Hair follicle dermal papilla cell (primary cell): Measurements from ENCODE around the gene BMF. TPM values are rescaled to one million over a fixed set of nuclear protein-coding genes. Genes with fewer than 3 reads are reported as not detected.

Source experiments
- total RNA-seq: library from RNA; depleted of rRNA; stranded (reverse); fragments of >200 nt; gene quantifications from 2 replicates; pipeline ENCODE4 v1.2.3, GENCODE V29; 2012

Gene BMF, protein sequence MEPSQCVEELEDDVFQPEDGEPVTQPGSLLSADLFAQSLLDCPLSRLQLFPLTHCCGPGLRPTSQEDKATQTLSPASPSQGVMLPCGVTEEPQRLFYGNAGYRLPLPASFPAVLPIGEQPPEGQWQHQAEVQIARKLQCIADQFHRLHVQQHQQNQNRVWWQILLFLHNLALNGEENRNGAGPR
- 6.6 and 9.2 TPM in 2 replicates for total RNA-seq

DNA sequence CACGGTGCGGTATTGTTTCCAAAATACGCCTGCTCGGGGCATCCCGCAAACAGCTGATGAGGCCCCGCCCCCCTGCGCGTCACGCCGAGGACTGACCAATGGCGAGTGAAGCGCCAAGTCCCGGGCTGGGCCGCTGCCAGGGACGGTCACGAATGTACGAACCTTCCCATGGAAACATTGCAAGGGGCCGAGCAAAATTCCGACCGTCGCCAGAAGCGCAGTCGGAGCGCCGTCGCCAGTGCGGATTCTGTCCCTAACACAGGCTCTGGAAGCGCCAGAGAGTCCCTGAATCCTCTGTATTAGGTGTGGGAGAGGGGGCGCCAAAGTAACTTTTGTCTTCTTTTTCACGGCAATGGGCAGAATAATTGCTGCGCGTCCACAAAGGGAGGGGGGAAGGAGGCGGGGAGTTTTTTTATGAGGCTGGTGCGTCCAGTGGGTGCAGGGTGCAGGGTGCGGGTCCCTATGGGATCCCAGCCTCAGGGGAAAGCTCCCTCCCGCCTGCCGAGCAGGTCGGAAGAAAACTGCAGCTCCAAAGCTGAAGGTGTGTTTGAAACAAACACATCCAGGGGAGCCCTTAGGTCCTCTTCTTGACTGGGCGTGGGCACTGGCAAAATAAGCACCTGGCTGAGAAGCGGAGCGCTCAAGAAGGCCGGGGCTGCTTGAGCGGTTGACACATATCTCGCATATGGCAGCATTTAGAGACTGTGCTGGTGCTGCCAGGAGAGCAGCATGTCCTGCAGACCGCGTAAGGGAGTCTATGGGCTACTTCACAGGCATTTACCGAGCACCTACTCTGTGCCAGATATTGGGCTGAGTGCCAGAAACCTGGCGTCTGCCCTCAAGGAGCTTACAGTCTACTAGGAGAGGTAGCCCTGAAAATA, at the start of gene BMF:
BMF (minus strand) TSS at position 25 of the 881 bp plus-strand sequence. CDS start 2,793 bp downstream, outside the sequence.

DNA sequence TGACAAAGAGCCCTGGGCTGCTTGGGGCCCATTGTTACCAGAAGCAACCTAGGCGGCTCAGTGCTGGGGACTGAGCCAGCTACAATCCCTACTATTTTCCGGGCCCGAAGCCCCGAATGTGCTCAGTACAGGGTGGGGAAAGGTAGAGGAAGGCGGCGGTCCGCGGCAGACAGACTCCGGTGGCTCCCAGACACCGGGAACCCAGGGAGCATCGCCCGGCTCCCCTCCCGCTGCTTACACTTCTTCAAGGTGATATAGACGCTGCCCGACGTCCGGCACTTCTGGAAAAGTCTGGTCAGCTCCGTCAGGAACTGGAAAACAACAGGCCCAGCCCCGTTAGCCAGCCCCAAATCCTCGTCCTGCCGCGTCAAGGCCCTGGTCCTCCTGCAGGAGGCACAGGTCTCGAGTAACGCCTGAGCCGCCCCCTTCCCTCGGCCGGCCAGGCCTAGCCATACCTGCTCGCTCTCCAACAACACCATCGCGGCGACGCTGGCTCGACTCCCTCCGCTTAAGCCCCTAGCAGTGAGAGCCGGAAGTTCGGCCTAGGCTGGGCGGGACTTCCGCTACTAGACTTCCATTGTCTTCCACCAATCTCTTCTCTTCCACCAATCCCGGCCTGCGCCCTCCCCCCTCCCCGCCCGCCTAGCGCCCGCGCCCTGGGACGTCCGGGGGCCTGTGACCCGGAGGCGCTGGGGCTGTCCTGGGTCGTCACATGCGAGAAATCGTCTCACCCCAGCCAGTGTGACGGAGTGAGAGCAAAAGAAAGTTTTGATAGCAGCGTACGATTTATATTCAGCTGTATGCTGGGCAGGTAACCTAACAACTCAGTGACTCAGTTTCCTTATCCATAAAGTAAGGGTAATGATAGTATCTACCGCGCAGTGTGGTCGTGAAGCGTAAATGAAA, 69.8 kb downstream of the BMF start, which contains the start of gene SRP14:
SRP14 (minus strand) TSS at position 544 of the 906 bp plus-strand sequence; CDS start at position 479, 65 bp downstream.

Other genes starting within 250 kb of the BMF start
- gene GPR176, start 188.6 kb downstream of the BMF start, total RNA-seq = 291 and 326 TPM in 2 replicates
- gene EIF2AK4, start 174.8 kb downstream of the BMF start, total RNA-seq = 120 and 123 TPM in 2 replicates
- 82.8 and 118 TPM in 2 replicates for gene SRP14, start 69.7 kb downstream of the BMF start, total RNA-seq
- 2.4 and 5.0 TPM in 2 replicates for gene BUB1B, start 52.2 kb upstream of the BMF start, total RNA-seq
- 0.12 and 0.32 TPM in 2 replicates for gene PAK6, start 130.2 kb upstream of the BMF start, total RNA-seq
- gene ANKRD63, start 174.2 kb upstream of the BMF start, total RNA-seq = not detected in 2 replicates
- 0.12 and 0.49 TPM in 2 replicates for gene PLCB2, start 199.1 kb upstream of the BMF start, total RNA-seq
- gene INAFM2, start 214.8 kb upstream of the BMF start, total RNA-seq = 12.2 and 13.4 TPM in 2 replicates
- 31.0 and 35.0 TPM in 2 replicates for gene CCDC9B, start 232.1 kb upstream of the BMF start, total RNA-seq
- gene PHGR1, start 242.2 kb upstream of the BMF start, total RNA-seq = not detected in 2 replicates
- 0.49 and 0.65 TPM in 2 replicates for gene DISP2, start 249.3 kb upstream of the BMF start, total RNA-seq